ENCODE measurements around the gene NPAS3.

GRCh38 chr14:33682760-33683159 is 744.1 kb downstream of the NPAS3 start:
- TF ChIP-seq CTCF (IDR thresholded peaks at IDR 0.05) (no peak), POLR2A (IDR thresholded peaks at IDR 0.05) (no peak)
